Measurements from ENCODE around the gene MYO3B.

- TF ChIP-seq CTCF (IDR thresholded peaks at IDR 0.05; ENCODE audit: low read depth, low read length, poor library complexity, severe bottlenecking) (no peak), EZH2phosphoT487 (IDR thresholded peaks at IDR 0.05; ENCODE audit: borderline replicate concordance, low read length) (no peak)
Observed at GRCh38 chr2:170675701-170676100, 497.8 kb downstream of the MYO3B start.

Measured in DOHH2 (cell line).